HCT116 (cell line): Measurements from ENCODE around the gene RADIL. TPM values are rescaled to one million over a fixed set of nuclear protein-coding genes. Genes with fewer than 3 reads are reported as not detected.

Experiments used
- ATAC-seq: fragments of 200-7000 bp; cut with Tn5 transposase; 2 replicates; pipeline ENCODE4 v1.9.1; 2020; ENCODE audit warnings: mild to moderate bottlenecking, moderate library complexity
- BruUV-seq: library from RNA; stranded (reverse); fragments of 400-500 nt; replicated peaks from 2 replicates; lab custom pipeline; 2021; lab: Mats Ljungman, UMichigan
- CTCF ChIA-PET: fragments of 300-600 bp; sonication (Branson Sonifier 250); formaldehyde crosslinking; loops from one replicate; lab custom pipeline; 2021; ENCODE audit warnings: antibody characterized with exemption; lab: Charles Lee
- POLR2A ChIA-PET: fragments of 300-600, 350-600 bp; sonication (Branson Sonifier 250); formaldehyde crosslinking; loops from one replicate; lab custom pipeline; 2021; ENCODE audit warnings: antibody characterized with exemption; lab: Charles Lee
- RAD21 ChIA-PET, 2 experiments: fragments of 300-600 bp; sonication (Branson Sonifier 250); formaldehyde crosslinking; loops; one replicate each; lab custom pipeline; 2023; ENCODE audit warnings: low total read pairs in 2 of 2; ENCODE audit not compliant: uncharacterized antibody in 2 of 2, unreplicated experiment in 2 of 2, low non-redundant PET in 1 of 2; lab: Charles Lee
- DNase-seq: peaks from one replicate; pipeline ENCODE4 v3.0.0-alpha.2; 2010; ENCODE audit warnings: low read depth, low spot score
- H2AFZ ChIP-seq: fragments of 200-600 bp; shearing (Covaris generic), sonication (generic); 2 replicates; pipeline ENCODE4 v1.6.1; 2017; ENCODE audit warnings: low read depth, mixed run types, mixed read lengths, antibody characterized with exemption, low read length; ENCODE audit not compliant: poor library complexity, severe bottlenecking
- H3K27ac ChIP-seq: 2 replicates; pipeline ENCODE4 v1.5.1; 2012; ENCODE audit warnings: low read depth, low read length
- H3K27me3 ChIP-seq: fragments of 200-600 bp; sonication (generic); 2 replicates; pipeline ENCODE4 v1.6.1; 2016; ENCODE audit warnings: mixed run types, low read length, mixed read lengths; ENCODE audit not compliant: insufficient read depth
- H3K36me3 ChIP-seq, 2 experiments: fragments of 200-500 bp in 1 of 2; fragments of 200-600 bp in 1 of 2; sonication (Bioruptor generic) in 1 of 2; sonication (generic) in 1 of 2; 2 replicates each; pipeline versions ENCODE4 v1.5.1 to v1.6.1; 2014 to 2016; ENCODE audit warnings: low read length in 2 of 2, inconsistent platforms in 1 of 2, mixed read lengths in 1 of 2, mixed run types in 1 of 2; ENCODE audit not compliant: insufficient read depth in 2 of 2, control insufficient read depth in 1 of 2
- H3K4me1 ChIP-seq, 2 experiments: fragments of 200-600 bp in 1 of 2; sonication (generic) in 1 of 2; 2 replicates each; pipeline versions ENCODE4 v1.5.1 to v1.6.1; 2012 to 2017; ENCODE audit warnings: low read length in 2 of 2, inconsistent platforms in 1 of 2, mild to moderate bottlenecking in 1 of 2, mixed read lengths in 1 of 2, mixed run types in 1 of 2, moderate library complexity in 1 of 2; ENCODE audit not compliant: insufficient read depth in 2 of 2, control insufficient read depth in 1 of 2
- H3K4me2 ChIP-seq: fragments of 200-600 bp; sonication (generic); 2 replicates; pipeline ENCODE4 v1.6.1; 2017; ENCODE audit warnings: mixed run types, low read length, mixed read lengths
- H3K4me3 ChIP-seq, 2 experiments: fragments of 200-600 bp in 1 of 2; sonication (generic) in 1 of 2; replicated peaks in 1 of 2; 2 replicates each; pipeline ENCODE4 v1.5.1; 2011 to 2016; ENCODE audit warnings: low read length in 2 of 2, control low read depth in 1 of 2, low read depth in 1 of 2, mild to moderate bottlenecking in 1 of 2, mixed read lengths in 1 of 2, mixed run types in 1 of 2
- H3K79me2 ChIP-seq: fragments of 200-600 bp; sonication (generic); 2 replicates; pipeline ENCODE4 v1.6.1; 2017; ENCODE audit warnings: mild to moderate bottlenecking, mixed run types, low read length, moderate library complexity, mixed read lengths; ENCODE audit not compliant: insufficient read depth
- H3K9ac ChIP-seq: fragments of 200-600 bp; sonication (generic); 2 replicates; pipeline ENCODE4 v1.6.1; 2016; ENCODE audit warnings: low read length, mixed read lengths
- H3K9me2 ChIP-seq: fragments of 200-600 bp; sonication (generic), shearing (Covaris generic); 2 replicates; pipeline ENCODE4 v1.6.1; 2017; ENCODE audit warnings: mixed run types, mild to moderate bottlenecking, moderate library complexity; ENCODE audit not compliant: insufficient read depth
- H3K9me3 ChIP-seq, 2 experiments: fragments of 200-500 bp in 1 of 2; fragments of 200-600 bp in 1 of 2; sonication (Bioruptor generic) in 1 of 2; sonication (generic) in 1 of 2; 2 replicates each; pipeline ENCODE4 v1.6.1; 2014 to 2017; ENCODE audit warnings: low read length in 2 of 2, mixed read lengths in 2 of 2, inconsistent platforms in 1 of 2, low read depth in 1 of 2, mild to moderate bottlenecking in 1 of 2, mixed run types in 1 of 2, moderate library complexity in 1 of 2; ENCODE audit not compliant: control insufficient read depth in 1 of 2, insufficient read depth in 1 of 2
- H4K20me1 ChIP-seq: fragments of 200-600 bp; sonication (generic), shearing (Covaris generic); 2 replicates; pipeline ENCODE4 v1.6.1; 2017; ENCODE audit warnings: mixed run types, mild to moderate bottlenecking, moderate library complexity; ENCODE audit not compliant: insufficient read depth
- CBX3 ChIP-seq: IDR thresholded peaks from 2 replicates; pipeline ENCODE4 v1.6.1; 2012; ENCODE audit warnings: low read depth
- EGR1 ChIP-seq: IDR thresholded peaks from 2 replicates; pipeline ENCODE4 v1.6.1; 2012; ENCODE audit warnings: low read depth
- EZH2 ChIP-seq: fragments of 200-600 bp; sonication (generic); IDR thresholded peaks from 2 replicates; pipeline ENCODE4 v1.6.1; 2017; ENCODE audit warnings: antibody characterized with exemption, mixed run types
- FOSL1 ChIP-seq: IDR thresholded peaks from 2 replicates; pipeline ENCODE4 v1.6.1; 2012; ENCODE audit warnings: low read depth
- POLR2AphosphoS5 ChIP-seq: IDR thresholded peaks from 2 replicates; pipeline ENCODE4 v1.6.1; 2011; ENCODE audit warnings: mild to moderate bottlenecking, low read depth, low read length, moderate library complexity
- SRF ChIP-seq: IDR thresholded peaks from 2 replicates; pipeline ENCODE4 v1.6.1; 2012; ENCODE audit warnings: low read depth
- TCF7L2 ChIP-seq: IDR thresholded peaks from 2 replicates; pipeline ENCODE4 v1.7.0; 2011; ENCODE audit warnings: borderline replicate concordance, inconsistent platforms; ENCODE audit not compliant: insufficient read depth, insufficient read length; ENCODE audit errors: extremely low read depth
- ZFX ChIP-seq: fragments of 450-650 bp; IDR thresholded peaks from 2 replicates; pipeline ENCODE4 v1.6.1; 2017
- intact Hi-C: fragments of 100-400 bp; cut with micrococcal nuclease; formaldehyde crosslinking; loops from 2 replicates; pipeline ENCODE4 v1.10.0; 2022
- total RNA-seq: library from RNA; stranded (reverse); gene quantifications from one replicate; pipeline ENCODE4 v1.2.1, GENCODE V29; 2021; ENCODE audit not compliant: unreplicated experiment

Gene RADIL
- total RNA-seq, 1 experiment from 2014 or later, result 5.3 TPM

DNA sequence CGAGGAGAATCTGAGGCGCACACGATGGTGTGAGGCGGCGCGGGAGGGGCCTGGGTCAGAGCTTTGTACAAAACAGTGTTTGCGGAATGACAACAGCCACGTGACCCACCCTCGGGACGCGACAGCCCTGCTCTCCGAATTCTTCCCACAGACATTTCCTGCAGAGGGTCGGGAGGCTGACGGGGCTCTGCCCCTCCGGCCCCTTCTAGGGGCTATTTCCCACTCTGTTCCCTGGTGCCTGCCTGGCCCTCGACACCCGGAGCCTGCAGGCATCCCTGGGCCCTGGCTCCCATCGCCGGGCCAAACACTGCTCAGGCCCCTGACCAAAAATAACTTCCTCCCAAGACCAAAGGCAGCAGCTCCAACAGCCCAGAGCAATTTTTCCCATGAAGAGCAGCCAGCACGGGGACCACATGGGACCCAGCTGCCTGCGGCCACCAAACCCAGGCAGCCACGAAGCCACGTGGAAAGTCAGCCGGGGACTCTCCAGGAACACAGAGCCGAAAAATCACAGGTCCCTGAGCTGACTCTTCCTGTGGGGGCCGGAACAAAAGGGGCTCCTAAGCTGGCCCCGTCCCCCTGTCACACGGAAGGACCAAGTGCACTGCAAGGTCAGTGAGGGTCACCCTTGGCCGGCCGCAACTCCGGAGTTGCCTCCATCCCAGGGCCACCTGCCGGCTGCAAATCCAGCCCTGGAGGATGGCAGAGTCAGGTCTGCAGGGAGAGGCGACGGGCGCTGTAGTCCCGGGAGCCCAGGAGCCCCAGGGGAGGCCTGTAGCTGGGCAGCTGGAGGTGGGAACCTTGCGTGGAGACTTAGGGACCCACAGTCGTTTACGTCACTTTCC lies 63.7 kb downstream of the RADIL start:
- Histone ChIP-seq H3K4me1 (no peaks in the 10 kb centered on the region), H3K36me3 (no peaks in the 10 kb centered on the region), H3K4me3 (no peak overlapping the region), H3K27ac (no peak overlapping the region), H2AFZ (no peak overlapping the region), H3K9ac (no peak overlapping the region), H3K4me2 (no peak overlapping the region), H3K79me2 (no peaks in the 10 kb centered on the region), H3K9me2 (no peaks in the 10 kb centered on the region), H4K20me1 (no peaks in the 10 kb centered on the region), H3K27me3 (no peaks in the 10 kb centered on the region), H3K9me3 (no peaks in the 10 kb centered on the region)
- RAD21 ChIA-PET, result no interaction called here
- DNase-seq, result no peak
- CTCF ChIA-PET, result no interaction called here
- TF ChIP-seq EGR1, result no peak
- no peak for TF ChIP-seq EZH2
- TF ChIP-seq SRF, result no peak
- no TSS peak for BruUV-seq
- no peak for ATAC-seq
- intact Hi-C loops, result no loop called here
- POLR2A ChIA-PET, result no interaction called here

DNA sequence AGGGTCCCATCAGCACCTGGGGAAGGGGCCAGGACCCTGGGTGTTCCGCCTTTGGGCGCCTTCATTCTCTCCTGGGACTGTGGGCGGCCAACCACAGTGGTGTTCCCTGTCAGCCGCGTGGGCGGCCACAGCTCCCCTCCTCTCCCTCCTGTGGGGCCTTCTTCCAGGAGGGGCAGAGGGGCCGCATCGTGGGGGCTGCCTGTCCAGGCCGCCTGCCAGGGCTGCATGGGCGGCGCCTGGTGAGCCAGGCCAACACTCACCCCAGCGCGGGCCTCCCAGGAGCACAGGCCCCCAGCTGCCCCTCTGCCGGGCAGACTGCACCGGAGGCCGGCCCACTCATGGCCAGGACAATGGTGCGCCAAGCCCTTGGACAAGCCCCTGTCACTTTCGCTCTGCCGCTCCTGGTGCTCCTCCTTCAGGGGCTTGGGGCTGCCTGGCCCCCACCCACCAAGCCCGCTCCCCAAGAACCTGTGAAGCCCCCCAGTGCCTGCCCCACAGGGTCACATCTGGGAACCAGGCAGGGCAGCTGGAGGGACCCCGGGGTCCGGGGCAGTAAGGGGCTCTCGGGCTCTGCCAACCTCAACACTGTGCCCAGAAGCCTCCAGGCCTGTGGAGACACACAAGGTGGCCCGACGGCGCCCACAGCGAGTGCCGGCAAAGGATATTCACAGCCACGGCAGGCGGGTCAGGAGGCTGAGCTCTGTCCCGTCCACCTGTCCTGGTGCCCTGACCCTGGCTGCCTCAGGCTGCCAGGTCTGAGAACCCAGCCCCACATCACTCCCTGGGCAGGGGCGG lies 65.3 kb downstream of the RADIL start:
- BruUV-seq, result no TSS peak
- intact Hi-C loops, result no loop called here
- Histone ChIP-seq H3K79me2 (no peaks in the 10 kb centered on the region), H3K4me2 (no peak overlapping the region), H3K27me3 (no peaks in the 10 kb centered on the region), H3K36me3 (no peaks in the 10 kb centered on the region), H4K20me1 (no peaks in the 10 kb centered on the region), H3K4me1 (no peaks in the 10 kb centered on the region), H2AFZ (no peak overlapping the region), H3K9ac (no peak overlapping the region), H3K27ac (no peak overlapping the region), H3K9me3 (no peaks in the 10 kb centered on the region), H3K4me3 (no peak overlapping the region), H3K9me2 (no peaks in the 10 kb centered on the region)
- ChIA-PET CTCF (no interaction called here), RAD21 (no interaction called here), POLR2A (no interaction called here)
- no peak for ATAC-seq
- no peak for DNase-seq
- TF ChIP-seq POLR2AphosphoS5, result no peak
- no peak for TF ChIP-seq TCF7L2
- TF ChIP-seq CBX3, result no peak
- no peak for TF ChIP-seq FOSL1
- no peak for TF ChIP-seq ZFX
